Vagina (tissue), 2 donors: ENCODE measurements around the gene PNMA8B.

Experiments used
- CTCF ChIP-seq, 3 experiments: fragments of 450-650 bp in 2 of 3; fragments of 200-600 bp in 1 of 3; sonication (generic) in 1 of 3; IDR thresholded peaks; one replicate each; pipeline ENCODE4 v1.5.1; 2017 to 2019; ENCODE audit warnings: antibody characterized with exemption in 3 of 3, mild to moderate bottlenecking in 2 of 3, moderate library complexity in 2 of 3
- POLR2A ChIP-seq, 2 donors: fragments of 450-650 bp; IDR thresholded peaks; one replicate each; pipeline ENCODE4 v1.6.1; 2017; ENCODE audit warnings: antibody characterized with exemption in 2 of 2, mild to moderate bottlenecking in 2 of 2, moderate library complexity in 2 of 2
- POLR2AphosphoS5 ChIP-seq, 2 donors: sonication (generic); formaldehyde crosslinking; IDR thresholded peaks; one replicate each; pipeline ENCODE4 v1.9.0; 2017; ENCODE audit warnings: antibody characterized with exemption in 2 of 2, mild to moderate bottlenecking in 2 of 2, low read depth in 1 of 2; ENCODE audit not compliant: insufficient read depth in 1 of 2

GRCh38 chr19:46528601-46529590, 33.2 kb upstream of the PNMA8B start:
- TF ChIP-seq POLR2A (IDR thresholded peaks at IDR 0.05) (no peak), CTCF (IDR thresholded peaks at IDR 0.05) (no peak), POLR2AphosphoS5 (IDR thresholded peaks at IDR 0.05; ENCODE audit: insufficient read depth in 1 of 2, low read depth in 1 of 2) (no peak)
